ENCODE measurements around the gene MZT1. TPM values are rescaled to one million over a fixed set of nuclear protein-coding genes. Genes with fewer than 3 reads are reported as not detected.

Gene MZT1
- total and polyA plus RNA-seq, 4 donors = 6.6 to 12.5 (median 7.1) TPM

DNA sequence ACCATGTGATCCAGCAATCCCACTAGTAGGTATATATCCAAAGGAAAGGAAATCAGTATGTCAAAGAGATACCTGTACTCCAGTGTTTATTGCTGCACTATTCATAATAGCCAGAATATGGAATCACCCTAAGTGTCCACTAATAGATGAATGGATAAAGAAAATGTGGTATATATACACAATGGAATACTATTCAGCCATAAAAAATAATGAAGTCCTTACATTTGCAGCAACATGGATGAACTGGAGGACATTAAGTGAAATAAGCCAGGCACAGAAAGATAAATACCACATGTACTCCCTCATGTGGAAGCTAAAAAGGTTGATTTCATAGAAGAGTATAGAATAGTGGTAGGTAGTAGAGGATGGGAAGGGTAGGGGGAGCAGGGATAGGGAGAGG lies 23.8 kb upstream of the MZT1 start:
- Histone ChIP-seq H3K27me3 (ENCODE audit: control insufficient read depth in 3 of 3, insufficient read depth in 3 of 3, low read length in 2 of 3) (no peaks in the 10 kb centered on the region), H3K9me3 (ENCODE audit: control insufficient read depth in 4 of 4, insufficient read depth in 3 of 4, low read length in 3 of 4) (peaks cover 0 to 2% (median 0%) of the 10 kb centered on the region in 4 donors), H3K9ac (ENCODE audit: insufficient read depth in 1 of 2, low read length in 2 of 2) (no peak overlapping the region), H3K4me1 (ENCODE audit: control insufficient read depth in 5 of 5, insufficient read depth in 5 of 5, low read length in 5 of 5) (no peaks in the 10 kb centered on the region), H3K27ac (ENCODE audit: low read depth in 1 of 2, low read length in 1 of 2) (no peak overlapping the region), H3K36me3 (ENCODE audit: control insufficient read depth in 4 of 4, insufficient read depth in 4 of 4, low read length in 4 of 4) (peaks cover 12 to 26% (median 20%) of the 10 kb centered on the region in 4 donors), H3K4me3 (no peak overlapping the region)
- TF ChIP-seq, protein P1, sequence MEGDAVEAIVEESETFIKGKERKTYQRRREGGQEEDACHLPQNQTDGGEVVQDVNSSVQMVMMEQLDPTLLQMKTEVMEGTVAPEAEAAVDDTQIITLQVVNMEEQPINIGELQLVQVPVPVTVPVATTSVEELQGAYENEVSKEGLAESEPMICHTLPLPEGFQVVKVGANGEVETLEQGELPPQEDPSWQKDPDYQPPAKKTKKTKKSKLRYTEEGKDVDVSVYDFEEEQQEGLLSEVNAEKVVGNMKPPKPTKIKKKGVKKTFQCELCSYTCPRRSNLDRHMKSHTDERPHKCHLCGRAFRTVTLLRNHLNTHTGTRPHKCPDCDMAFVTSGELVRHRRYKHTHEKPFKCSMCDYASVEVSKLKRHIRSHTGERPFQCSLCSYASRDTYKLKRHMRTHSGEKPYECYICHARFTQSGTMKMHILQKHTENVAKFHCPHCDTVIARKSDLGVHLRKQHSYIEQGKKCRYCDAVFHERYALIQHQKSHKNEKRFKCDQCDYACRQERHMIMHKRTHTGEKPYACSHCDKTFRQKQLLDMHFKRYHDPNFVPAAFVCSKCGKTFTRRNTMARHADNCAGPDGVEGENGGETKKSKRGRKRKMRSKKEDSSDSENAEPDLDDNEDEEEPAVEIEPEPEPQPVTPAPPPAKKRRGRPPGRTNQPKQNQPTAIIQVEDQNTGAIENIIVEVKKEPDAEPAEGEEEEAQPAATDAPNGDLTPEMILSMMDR (IDR thresholded peaks at IDR 0.05; ENCODE audit: control extremely low read depth, extremely low read depth) = no peak
- no peak for DNase-seq
- no peak for ATAC-seq (ENCODE audit: insufficient read depth, low FRiP score)

- Histone ChIP-seq H3K9me3 (ENCODE audit: control insufficient read depth in 4 of 4, insufficient read depth in 3 of 4, low read length in 3 of 4) (no peaks in the 10 kb centered on the region), H3K36me3 (ENCODE audit: control insufficient read depth in 4 of 4, insufficient read depth in 4 of 4, low read length in 4 of 4) (peaks cover 6 to 8% (median 6%) of the 10 kb centered on the region in 4 donors), H3K4me3 (no peak overlapping the region), H3K27me3 (ENCODE audit: control insufficient read depth in 3 of 3, insufficient read depth in 3 of 3, low read length in 2 of 3) (no peaks in the 10 kb centered on the region), H3K4me1 (ENCODE audit: control insufficient read depth in 5 of 5, insufficient read depth in 5 of 5, low read length in 5 of 5) (no peaks in the 10 kb centered on the region), H3K9ac (ENCODE audit: insufficient read depth in 1 of 2, low read length in 2 of 2) (no peak overlapping the region), H3K27ac (ENCODE audit: low read depth in 1 of 2, low read length in 1 of 2) (no peak overlapping the region)
- no peak for ATAC-seq (ENCODE audit: insufficient read depth, low FRiP score)
- DNase-seq = no peak
- 86 to 91% methylated on average over 1 of the region's 1 CpG for WGBS, 2 donors
- TF ChIP-seq, protein P1 (IDR thresholded peaks at IDR 0.05; ENCODE audit: control extremely low read depth, extremely low read depth) = no peak
Measured at GRCh38 chr13:72745260-72745659, 17.8 kb upstream of the MZT1 start.

DNA sequence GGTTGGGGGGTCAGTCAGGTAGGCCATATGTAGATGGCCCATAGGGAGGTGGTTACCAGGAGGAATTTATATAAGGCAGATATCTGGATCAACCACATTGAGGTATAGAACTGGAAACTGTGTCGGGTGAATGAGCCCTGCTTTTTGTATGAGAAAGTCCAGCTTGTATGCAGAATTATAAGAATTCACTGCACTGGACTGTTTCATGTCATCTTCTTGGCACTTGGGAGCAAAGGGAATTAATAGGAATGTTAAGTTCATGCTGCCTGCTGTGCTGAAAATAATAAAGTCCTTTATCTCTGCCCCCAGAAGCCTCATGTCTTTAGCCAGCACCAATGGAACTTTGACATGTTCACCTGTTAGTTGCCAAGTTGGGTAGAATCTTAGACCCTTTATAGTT lies 12.6 kb upstream of the MZT1 start:
- H3K4me1 ChIP-seq (ENCODE audit: control insufficient read depth in 5 of 5, insufficient read depth in 5 of 5, low read length in 5 of 5) = no peaks in the 10 kb centered on the region
- no peaks in the 10 kb centered on the region for H3K9me3 ChIP-seq (ENCODE audit: control insufficient read depth in 4 of 4, insufficient read depth in 3 of 4, low read length in 3 of 4)
- DNase-seq (no peak), ATAC-seq (ENCODE audit: insufficient read depth, low FRiP score) (no peak)
- H3K9ac ChIP-seq (ENCODE audit: insufficient read depth in 1 of 2, low read length in 2 of 2) = no peak overlapping the region
- WGBS, 2 donors = 86% methylated on average over 1 of the region's 1 CpG
- H3K27me3 ChIP-seq (ENCODE audit: control insufficient read depth in 3 of 3, insufficient read depth in 3 of 3, low read length in 2 of 3) = no peaks in the 10 kb centered on the region
- TF ChIP-seq, protein P1 (IDR thresholded peaks at IDR 0.05; ENCODE audit: control extremely low read depth, extremely low read depth) = no peak
- peaks cover 0 to 5% (median 4%) of the 10 kb centered on the region in 4 donors for H3K36me3 ChIP-seq (ENCODE audit: control insufficient read depth in 4 of 4, insufficient read depth in 4 of 4, low read length in 4 of 4)
- H3K4me3 ChIP-seq = no peak overlapping the region
- H3K27ac ChIP-seq (ENCODE audit: low read depth in 1 of 2, low read length in 1 of 2) = no peak overlapping the region

- H3K4me1 ChIP-seq (ENCODE audit: control insufficient read depth in 5 of 5, insufficient read depth in 5 of 5, low read length in 5 of 5) = no peaks in the 10 kb centered on the region
- H3K9ac ChIP-seq (ENCODE audit: insufficient read depth in 1 of 2, low read length in 2 of 2) = no peak overlapping the region
- H3K27me3 ChIP-seq (ENCODE audit: control insufficient read depth in 3 of 3, insufficient read depth in 3 of 3, low read length in 2 of 3) = no peaks in the 10 kb centered on the region
- DNase-seq (no peak), ATAC-seq (ENCODE audit: insufficient read depth, low FRiP score) (no peak)
- TF ChIP-seq, protein P1 (IDR thresholded peaks at IDR 0.05; ENCODE audit: control extremely low read depth, extremely low read depth) = no peak
- WGBS, 2 donors = 96% methylated on average over 3 of the region's 3 CpGs
- no peak overlapping the region for H3K4me3 ChIP-seq
- peaks cover 0 to 6% (median 2%) of the 10 kb centered on the region in 4 donors for H3K36me3 ChIP-seq (ENCODE audit: control insufficient read depth in 4 of 4, insufficient read depth in 4 of 4, low read length in 4 of 4)
- no peak overlapping the region for H3K27ac ChIP-seq (ENCODE audit: low read depth in 1 of 2, low read length in 1 of 2)
- H3K9me3 ChIP-seq (ENCODE audit: control insufficient read depth in 4 of 4, insufficient read depth in 3 of 4, low read length in 3 of 4) = no peaks in the 10 kb centered on the region
Measured at GRCh38 chr13:72737033-72737432, 9.6 kb upstream of the MZT1 start.
